Caco-2 (cell line): ENCODE measurements around the gene DIP2B. TPM values are rescaled to one million over a fixed set of nuclear protein-coding genes. Genes with fewer than 3 reads are reported as not detected.
"Not testable (repeated sequence)": the region's sequence is repeated elsewhere in the genome, so short reads cannot be mapped to it uniquely, and the experiment has no call there.

ENCODE experiments used
- BruUV-seq: library from RNA; stranded (reverse); fragments of 400-500 nt; replicated peaks from 2 replicates; lab custom pipeline; 2021; lab: Mats Ljungman, UMichigan
- CTCF ChIA-PET: fragments of 300-600 bp; sonication (Branson Sonifier 250); formaldehyde crosslinking; loops from one replicate; lab custom pipeline; 2022; ENCODE audit warnings: antibody characterized with exemption; lab: Charles Lee
- POLR2A ChIA-PET: fragments of 300-600 bp; sonication (Branson Sonifier 250); formaldehyde crosslinking; loops from one replicate; lab custom pipeline; 2022; ENCODE audit warnings: antibody characterized with exemption; lab: Charles Lee
- DNase-seq, 2 experiments: peaks; one replicate each; pipeline versions ENCODE4 v3.0.0 to v3.0.0-alpha.2; 2020 to 2022
- H3K27me3 ChIP-seq: replicated peaks from 2 replicates; pipeline ENCODE4 v1.6.0; 2011; ENCODE audit warnings: low read length; ENCODE audit not compliant: control insufficient read depth, insufficient read depth
- H3K36me3 ChIP-seq: 2 replicates; pipeline ENCODE4 v1.5.1; 2011; ENCODE audit warnings: low read length; ENCODE audit not compliant: control insufficient read depth, insufficient read depth
- H3K4me1 ChIP-seq: fragments of 250-450 bp; sonication (Bioruptor Pico); 2 replicates; pipeline ENCODE4 v1.5.1; 2020; ENCODE audit warnings: mild to moderate bottlenecking
- H3K4me3 ChIP-seq: 2 replicates; pipeline ENCODE4 v1.5.1; 2011; ENCODE audit warnings: low read depth, mild to moderate bottlenecking, control low read depth, low read length
- H3K9me3 ChIP-seq: fragments of 250-450 bp; sonication (Bioruptor Pico); 2 replicates; pipeline ENCODE4 v1.5.1; 2020; ENCODE audit warnings: mild to moderate bottlenecking, moderate library complexity
- H3K27ac Mint-ChIP-seq: one replicate; pipeline ENCODE4 v1.8.0; 2022; ENCODE audit warnings: mixed read lengths; ENCODE audit not compliant: unreplicated experiment
- H3K27me3 Mint-ChIP-seq: one replicate; pipeline ENCODE4 v1.8.0; 2022; ENCODE audit warnings: mixed read lengths; ENCODE audit not compliant: insufficient read depth, unreplicated experiment
- H3K36me3 Mint-ChIP-seq: one replicate; pipeline ENCODE4 v1.8.0; 2022; ENCODE audit warnings: mild to moderate bottlenecking, mixed read lengths; ENCODE audit not compliant: insufficient read depth, unreplicated experiment
- H3K4me1 Mint-ChIP-seq: one replicate; pipeline ENCODE4 v1.8.0; 2022; ENCODE audit warnings: low read depth, mixed read lengths; ENCODE audit not compliant: unreplicated experiment
- H3K4me3 Mint-ChIP-seq: one replicate; pipeline ENCODE4 v1.8.0; 2022; ENCODE audit warnings: mild to moderate bottlenecking, moderate library complexity, mixed read lengths; ENCODE audit not compliant: unreplicated experiment
- H3K9me3 Mint-ChIP-seq: one replicate; pipeline ENCODE4 v1.8.0; 2022; ENCODE audit warnings: mixed read lengths; ENCODE audit not compliant: unreplicated experiment
- CTCF ChIP-seq, 2 experiments: fragments of 200-600 bp in 1 of 2; IDR thresholded peaks; 1 replicate in 1 of 2; 2 replicates in 1 of 2; pipeline versions ENCODE4 v1.5.1 to v1.8.0; 2011 to 2022; ENCODE audit warnings: antibody characterized with exemption in 1 of 2, control low read depth in 1 of 2, inconsistent platforms in 1 of 2, low read depth in 1 of 2, low read length in 1 of 2, mild to moderate bottlenecking in 1 of 2, moderate library complexity in 1 of 2; ENCODE audit not compliant: insufficient read depth in 1 of 2, severe bottlenecking in 1 of 2, unreplicated experiment in 1 of 2
- intact Hi-C: fragments of 100-400 bp; cut with micrococcal nuclease; formaldehyde crosslinking; loops from one replicate; pipeline ENCODE4 v1.10.0; 2022; ENCODE audit not compliant: unreplicated experiment
- total RNA-seq: library from RNA; stranded (reverse); gene quantifications from 2 replicates; pipeline ENCODE4 v1.2.3, GENCODE V29; 2022

Gene DIP2B
- total RNA-seq, 1 experiment from 2014 or later: 32.7 TPM

GRCh38 chr12:50678650-50679365, 174.0 kb downstream of the DIP2B start:
- no peaks in the 10 kb centered on the region for H3K4me1 ChIP-seq
- intact Hi-C loops: no loop called here
- Mint-ChIP-seq H3K27me3 (no peaks in the 10 kb centered on the region), H3K4me3 (no peak overlapping the region), H3K4me1 (no peaks in the 10 kb centered on the region), H3K27ac (no peak overlapping the region), H3K9me3 (no peaks in the 10 kb centered on the region), H3K36me3 (peaks cover 58% of the 10 kb centered on the region)
- no peak for DNase-seq
- no peaks in the 10 kb centered on the region; the same call in 1 of the 2 replicates for H3K36me3 ChIP-seq
- H3K9me3 ChIP-seq: no peaks in the 10 kb centered on the region
- BruUV-seq: no TSS peak
- H3K4me3 ChIP-seq: no peak overlapping the region
- no peak for TF ChIP-seq CTCF (IDR thresholded peaks at IDR 0.05; ENCODE audit: insufficient read depth in 1 of 2, low read depth in 1 of 2, low read length in 1 of 2, severe bottlenecking in 1 of 2, unreplicated experiment in 1 of 2)
- POLR2A ChIA-PET: interaction anchor here (0.6 kb wide), 1 partner anchor 167 kb away, joined by 3 read pairs; no protein-coding TSS in a partner anchor
- CTCF ChIA-PET: no interaction called here
- no peaks in the 10 kb centered on the region for H3K27me3 ChIP-seq

- ChIA-PET CTCF (no interaction called here), POLR2A (no interaction called here)
- no peak overlapping the region for H3K27ac Mint-ChIP-seq
- Histone ChIP-seq H3K27me3 (no peaks in the 10 kb centered on the region), H3K4me3 (no peak overlapping the region), H3K36me3 (no peaks in the 10 kb centered on the region; the same call in 1 of the 2 replicates), H3K9me3 (no peaks in the 10 kb centered on the region), H3K4me1 (no peaks in the 10 kb centered on the region)
- no TSS peak for BruUV-seq
- no peak for TF ChIP-seq CTCF (IDR thresholded peaks at IDR 0.05; ENCODE audit: insufficient read depth in 1 of 2, low read depth in 1 of 2, low read length in 1 of 2, severe bottlenecking in 1 of 2, unreplicated experiment in 1 of 2)
- peaks cover 58% of the 10 kb centered on the region for H3K36me3 Mint-ChIP-seq
- intact Hi-C loops: no loop called here
- H3K27me3 Mint-ChIP-seq: no peaks in the 10 kb centered on the region
- no peak for DNase-seq
- no peaks in the 10 kb centered on the region for H3K4me1 Mint-ChIP-seq
- no peak overlapping the region for H3K4me3 Mint-ChIP-seq
- H3K9me3 Mint-ChIP-seq: no peaks in the 10 kb centered on the region
These were observed 174.8 kb downstream of the DIP2B start for GRCh38 chr12:50679612-50680011.

- DNase-seq, POLR2A ChIA-PET, H3K27ac Mint-ChIP-seq, H3K4me1 ChIP-seq, H3K9me3 ChIP-seq, H3K4me3 Mint-ChIP-seq, H3K27me3 Mint-ChIP-seq, H3K27me3 ChIP-seq, H3K9me3 Mint-ChIP-seq, H3K4me1 Mint-ChIP-seq, H3K36me3 ChIP-seq, H3K4me3 ChIP-seq, BruUV-seq, intact Hi-C loops: not testable (repeated sequence)
- CTCF ChIA-PET: interaction anchor here (0.6 kb wide), 1 partner anchor 605 kb away, joined by 4 read pairs; no protein-coding TSS in a partner anchor
- H3K36me3 Mint-ChIP-seq: peaks cover 54% of the 10 kb centered on the region
These were observed 176.3 kb downstream of the DIP2B start for GRCh38 chr12:50681064-50681463.
